GM23338 (cell line): ENCODE data around the gene FHAD1. TPM values are rescaled to one million over a fixed set of nuclear protein-coding genes. Genes with fewer than 3 reads are reported as not detected.

Experiments
- ATAC-seq: fragments of 200-7000 bp; cut with Tn5 transposase; 3 replicates; pipeline ENCODE4 v1.9.1; 2020
- DNase-seq: peaks from one replicate; pipeline ENCODE4 v3.0.0-alpha.2; 2015; ENCODE audit warnings: low spot score
- H2AFZ ChIP-seq: fragments of 200-600 bp; sonication (generic); 2 replicates; pipeline ENCODE4 v1.8.0; 2016; ENCODE audit warnings: antibody characterized with exemption, mild to moderate bottlenecking, moderate library complexity
- H3F3A ChIP-seq: fragments of 200-600 bp; sonication (generic); replicated peaks from 2 replicates; pipeline ENCODE4 v1.8.0; 2017; ENCODE audit warnings: antibody characterized with exemption, mixed run types, low read depth
- H3K27ac ChIP-seq: fragments of 200-600 bp; sonication (generic); 2 replicates; pipeline ENCODE4 v1.6.1; 2016; ENCODE audit warnings: low read depth
- H3K27me3 ChIP-seq: fragments of 200-600 bp; sonication (generic); 2 replicates; pipeline ENCODE4 v1.8.0; 2016; ENCODE audit warnings: mild to moderate bottlenecking, mixed run types, moderate library complexity; ENCODE audit not compliant: insufficient read depth
- H3K36me3 ChIP-seq: fragments of 200-600 bp; sonication (generic); 2 replicates; pipeline ENCODE4 v1.8.0; 2016; ENCODE audit warnings: mild to moderate bottlenecking; ENCODE audit not compliant: insufficient read depth
- H3K4me1 ChIP-seq: fragments of 200-600 bp; sonication (generic); 2 replicates; pipeline ENCODE4 v1.8.0; 2016; ENCODE audit warnings: mild to moderate bottlenecking, moderate library complexity; ENCODE audit not compliant: insufficient read depth
- H3K4me2 ChIP-seq: fragments of 200-600 bp; sonication (generic); 2 replicates; pipeline ENCODE4 v1.7.1; 2017; ENCODE audit warnings: mixed run types
- H3K4me3 ChIP-seq: fragments of 200-600 bp; sonication (generic); 2 replicates; pipeline ENCODE4 v1.6.1; 2016; ENCODE audit warnings: mixed run types
- H3K79me2 ChIP-seq: fragments of 200-600 bp; sonication (generic); replicated peaks from 2 replicates; pipeline ENCODE4 v1.8.0; 2017; ENCODE audit warnings: mild to moderate bottlenecking; ENCODE audit not compliant: insufficient read depth
- H3K9me2 ChIP-seq: fragments of 200-600 bp; sonication (generic); 2 replicates; pipeline ENCODE4 v1.8.0; 2017; ENCODE audit not compliant: insufficient read depth
- H4K20me1 ChIP-seq: fragments of 200-600 bp; sonication (generic); replicated peaks from 2 replicates; pipeline ENCODE4 v1.8.0; 2017; ENCODE audit warnings: mild to moderate bottlenecking; ENCODE audit not compliant: insufficient read depth
- H3K27ac Mint-ChIP-seq: 2 replicates; pipeline ENCODE4 v1.8.0; 2020; ENCODE audit warnings: inconsistent platforms, mild to moderate bottlenecking, moderate library complexity, mixed read lengths
- H3K27me3 Mint-ChIP-seq: 3 replicates; pipeline ENCODE4 v1.8.0; 2022; ENCODE audit warnings: low read depth, mild to moderate bottlenecking, moderate library complexity, mixed read lengths, inconsistent platforms; ENCODE audit not compliant: insufficient read depth, poor library complexity
- H3K36me3 Mint-ChIP-seq: 3 replicates; pipeline ENCODE4 v1.8.0; 2021; ENCODE audit warnings: low read depth, mild to moderate bottlenecking, inconsistent platforms, moderate library complexity, mixed read lengths
- H3K4me1 Mint-ChIP-seq: 3 replicates; pipeline ENCODE4 v1.8.0; 2020; ENCODE audit warnings: mild to moderate bottlenecking, inconsistent platforms, mixed read lengths
- H3K4me3 Mint-ChIP-seq: 3 replicates; pipeline ENCODE4 v1.8.0; 2021; ENCODE audit warnings: moderate library complexity, mild to moderate bottlenecking, inconsistent platforms, mixed read lengths
- H3K9me3 Mint-ChIP-seq: 3 replicates; pipeline ENCODE4 v1.8.0; 2020; ENCODE audit warnings: moderate library complexity, mild to moderate bottlenecking, inconsistent platforms, mixed read lengths
- CREB1 ChIP-seq: fragments of 250-450 bp; sonication (Bioruptor Pico); IDR thresholded peaks from 2 replicates; pipeline ENCODE4 v1.5.0; 2020; ENCODE audit warnings: low read depth, mild to moderate bottlenecking, moderate library complexity
- CTCF ChIP-seq, 2 experiments: fragments of 200-600 bp in 1 of 2; sonication (generic) in 1 of 2; conservative IDR thresholded peaks; 2 replicates each; pipeline versions ENCODE4 v1.5.1 to v1.6.1; 2016 to 2017; ENCODE audit warnings: antibody characterized with exemption in 2 of 2, low read depth in 2 of 2, mild to moderate bottlenecking in 2 of 2, moderate library complexity in 1 of 2
- ETS1 ChIP-seq: IDR thresholded peaks from 2 replicates; pipeline ENCODE4 v1.6.1; 2016; ENCODE audit warnings: antibody characterized with exemption
- EZH2 ChIP-seq: fragments of 200-600 bp; sonication (generic); IDR thresholded peaks from one replicate; pipeline ENCODE4 v1.8.0; 2017; ENCODE audit warnings: antibody characterized with exemption, mild to moderate bottlenecking, low read depth; ENCODE audit not compliant: unreplicated experiment
- EZH2phosphoT487 ChIP-seq: fragments of 200-600 bp; sonication (generic); IDR thresholded peaks from one replicate; pipeline ENCODE4 v1.8.1; 2018; ENCODE audit warnings: antibody characterized with exemption; ENCODE audit not compliant: unreplicated experiment
- JUNB ChIP-seq: IDR thresholded peaks from one replicate; pipeline ENCODE4 v1.6.1; 2016; ENCODE audit warnings: antibody characterized with exemption; ENCODE audit not compliant: unreplicated experiment
- NANOG ChIP-seq: IDR thresholded peaks from 2 replicates; pipeline ENCODE4 v1.6.1; 2016; ENCODE audit warnings: antibody characterized with exemption, borderline replicate concordance
- POLR2AphosphoS5 ChIP-seq: IDR thresholded peaks from 2 replicates; pipeline ENCODE4 v1.6.1; 2016; ENCODE audit warnings: antibody characterized with exemption, low read depth
- REST ChIP-seq: IDR thresholded peaks from one replicate; pipeline ENCODE4 v1.6.1; 2018; ENCODE audit warnings: antibody characterized with exemption; ENCODE audit not compliant: unreplicated experiment
- STAT1 ChIP-seq: IDR thresholded peaks from one replicate; pipeline ENCODE4 v1.6.1; 2016; ENCODE audit warnings: antibody characterized with exemption; ENCODE audit not compliant: unreplicated experiment
- ZNF114 ChIP-seq: fragments of 250-450 bp; sonication (Bioruptor Pico); IDR thresholded peaks from 2 replicates; pipeline ENCODE4 v1.5.0; 2020; ENCODE audit warnings: mild to moderate bottlenecking, moderate library complexity
- ZNF331 ChIP-seq: fragments of 250-450 bp; sonication (Bioruptor Pico); IDR thresholded peaks from 2 replicates; pipeline ENCODE4 v1.5.0; 2020; ENCODE audit warnings: low read depth, mild to moderate bottlenecking, moderate library complexity
- ZNF462 ChIP-seq: fragments of 250-450 bp; sonication (Bioruptor Pico); IDR thresholded peaks from 2 replicates; pipeline ENCODE4 v1.5.0; 2020; ENCODE audit warnings: mild to moderate bottlenecking, moderate library complexity
- polyA plus RNA-seq: library from polyadenylated mRNA; unstranded; fragments of >200 nt; fragmentation: Nextera tagmentation; extraction: Ambion mirVana; gene quantifications from 2 replicates; pipeline ENCODE4 v1.2.1, GENCODE V29; 2016
- total RNA-seq: library from RNA; depleted of rRNA; stranded (reverse); fragments of >200 nt; shearing (Covaris generic); gene quantifications from 2 replicates; pipeline ENCODE4 v1.2.3, GENCODE V29; 2014

FHAD1 gene
- total and polyA plus RNA-seq, 2 experiments from 2014 or later: 1.8 to 3.3 TPM

- H3K4me2 ChIP-seq: no peak overlapping the region
- H3K4me3 Mint-ChIP-seq: no peak overlapping the region
- peaks cover 6% of the 10 kb centered on the region; the same call in 1 of the 3 replicates for H3K9me3 Mint-ChIP-seq
These were observed 89.8 kb downstream of the FHAD1 start for GRCh38 chr1:15336866-15337265.

More at GRCh38 chr1:15336866-15337265, 89.8 kb downstream of the FHAD1 start:
- H3K36me3 ChIP-seq: no peaks in the 10 kb centered on the region
- no peaks in the 10 kb centered on the region for H4K20me1 ChIP-seq
- H3K4me1 ChIP-seq: no peaks in the 10 kb centered on the region
- Mint-ChIP-seq H3K27me3 (peaks cover 7% of the 10 kb centered on the region), H3K36me3 (peaks cover 3% of the 10 kb centered on the region; the same call in 1 of the 3 replicates), H3K27ac (no peak overlapping the region), H3K4me1 (peaks cover 3% of the 10 kb centered on the region; the same call in 1 of the 3 replicates)
- DNase-seq: no peak
- H3F3A ChIP-seq: no peaks in the 10 kb centered on the region
- H3K9me2 ChIP-seq: no peaks in the 10 kb centered on the region
- H3K79me2 ChIP-seq: no peaks in the 10 kb centered on the region
- TF ChIP-seq REST (no peak), EZH2phosphoT487 (no peak), CREB1 (CRISPR knock-in tag) (no peak), ZNF331 (no peak), EZH2 (no peak), CTCF (conservative IDR thresholded peaks at IDR 0.05; ENCODE audit: low read depth in 2 of 2) (no peak), ZNF462 (CRISPR knock-in tag) (no peak), NANOG (no peak), ZNF114 (CRISPR knock-in tag) (no peak), STAT1 (no peak), POLR2AphosphoS5 (no peak), JUNB (no peak), ETS1 (no peak)
- no peak overlapping the region for H2AFZ ChIP-seq
- ATAC-seq: no peak
- no peak overlapping the region for H3K27ac ChIP-seq
- no peaks in the 10 kb centered on the region for H3K27me3 ChIP-seq
- no peak overlapping the region for H3K4me3 ChIP-seq
